HepG2 (cell line): ENCODE results near the gene HES6. TPM values are rescaled to one million over a fixed set of nuclear protein-coding genes. Genes with fewer than 3 reads are reported as not detected.
A peak's percentile ranks its signal among the peaks of the same experiment; 100 is the strongest.

Experiments
- CREM ChIP-seq, 2 experiments: sonication (generic) in 1 of 2; formaldehyde crosslinking in 1 of 2; IDR thresholded peaks; 2 replicates each; pipeline versions ENCODE4 v1.4.0 to v1.6.1; 2016 to 2020; ENCODE audit warnings: antibody characterized with exemption in 1 of 2, mild to moderate bottlenecking in 1 of 2, missing genetic modification reagents in 1 of 2
- DZIP1 ChIP-seq: sonication (generic); formaldehyde crosslinking; IDR thresholded peaks from 2 replicates; pipeline ENCODE4 v1.5.0; 2020; ENCODE audit warnings: mild to moderate bottlenecking, missing genetic modification reagents
- ETV6 ChIP-seq: sonication (generic); formaldehyde crosslinking; conservative IDR thresholded peaks from 2 replicates; pipeline ENCODE4 v1.4.0; 2020; ENCODE audit warnings: missing genetic modification reagents
- FOXO4 ChIP-seq: sonication (generic); formaldehyde crosslinking; conservative IDR thresholded peaks from 2 replicates; pipeline ENCODE4 v1.8.1; 2023; ENCODE audit warnings: missing genetic modification reagents
- HDAC2 ChIP-seq: sonication (generic); formaldehyde crosslinking; IDR thresholded peaks from 2 replicates; pipeline ENCODE4 v1.4.0; 2020; ENCODE audit warnings: missing genetic modification reagents
- KAT8 ChIP-seq: IDR thresholded peaks from 2 replicates; pipeline ENCODE4 v1.6.1; 2016; ENCODE audit warnings: missing genetic modification reagents, missing compliant biosample characterization
- KDM5B ChIP-seq: sonication (generic); formaldehyde crosslinking; IDR thresholded peaks from 2 replicates; pipeline ENCODE4 v1.4.0; 2020; ENCODE audit warnings: missing genetic modification reagents, mild to moderate bottlenecking, borderline replicate concordance
- LCORL ChIP-seq, 2 experiments: fragments of 450-650 bp in 1 of 2; sonication (generic) in 1 of 2; formaldehyde crosslinking in 1 of 2; IDR thresholded peaks; 2 replicates each; pipeline versions ENCODE4 v1.5.0 to v1.6.1; 2017 to 2020; ENCODE audit warnings: antibody characterized with exemption in 1 of 2, missing genetic modification reagents in 1 of 2
- NKX3-1 ChIP-seq: sonication (generic); formaldehyde crosslinking; IDR thresholded peaks from 2 replicates; pipeline ENCODE4 v1.5.0; 2020; ENCODE audit warnings: missing genetic modification reagents
- XRCC5 ChIP-seq: fragments of 200-400 bp; formaldehyde crosslinking; optimal IDR thresholded peaks from 2 replicates; pipeline ENCODE3; 2017; ENCODE audit warnings: mild to moderate bottlenecking, low read length
- YEATS2 ChIP-seq: sonication (generic); formaldehyde crosslinking; IDR thresholded peaks from 2 replicates; pipeline ENCODE4 v1.4.0; 2020; ENCODE audit warnings: missing genetic modification reagents, borderline replicate concordance
- ZGPAT ChIP-seq: IDR thresholded peaks from 2 replicates; pipeline ENCODE4 v1.6.1; 2016; ENCODE audit warnings: mild to moderate bottlenecking
- ZNF230 ChIP-seq: sonication (generic); formaldehyde crosslinking; IDR thresholded peaks from 2 replicates; pipeline ENCODE4 v1.4.0; 2020; ENCODE audit warnings: mild to moderate bottlenecking, missing genetic modification reagents
- ZNF430 ChIP-seq: sonication (generic); formaldehyde crosslinking; IDR thresholded peaks from 2 replicates; pipeline ENCODE4 v1.9.0; 2021; ENCODE audit warnings: mild to moderate bottlenecking, missing genetic modification reagents
- polyA plus RNA-seq, 8 experiments: library from polyadenylated mRNA; depleted of rRNA in 3 of 8; stranded (reverse) in 7 of 8; unstranded in 1 of 8; fragments of >200 nt; fragmentation: Illumina TruSeq in 4 of 8; extraction: Trizol in 4 of 8; gene quantifications; 2 replicates each; pipeline versions ENCODE4 v1.2.1 to v1.2.3, GENCODE V29; 2011 to 2016; ENCODE audit warnings: low read depth in 4 of 8, missing spikeins in 1 of 8, mixed read lengths in 1 of 8; ENCODE audit not compliant: insufficient read depth in 1 of 8
- total RNA-seq, 5 experiments: library from RNA; depleted of rRNA; stranded (reverse); fragments of >200 nt; fragmentation: Illumina TruSeq; extraction: Trizol; gene quantifications; 2 replicates each; pipeline ENCODE4 v1.2.3, GENCODE V29; 2016; ENCODE audit warnings: low read depth in 1 of 5
- TF ChIP-seq, protein P1 (sequence below): sonication (generic); formaldehyde crosslinking; IDR thresholded peaks from 2 replicates; pipeline ENCODE4 v1.5.0; 2020; ENCODE audit warnings: mild to moderate bottlenecking, missing genetic modification reagents
- TF ChIP-seq, protein P2 (sequence below): sonication (generic); formaldehyde crosslinking; IDR thresholded peaks from 2 replicates; pipeline ENCODE4 v1.4.0; 2020; ENCODE audit warnings: mild to moderate bottlenecking, missing genetic modification reagents
- TF ChIP-seq, protein P3 (sequence below): sonication (generic); formaldehyde crosslinking; IDR thresholded peaks from 2 replicates; pipeline ENCODE4 v1.4.0; 2020; ENCODE audit warnings: missing genetic modification reagents

The HES6 gene
- total and polyA plus RNA-seq, 2 of the 13 experiments (the other 11 are each of a cell fraction or from before 2014, with no cell fraction given) = 19.5 to 82.8 TPM

DNA sequence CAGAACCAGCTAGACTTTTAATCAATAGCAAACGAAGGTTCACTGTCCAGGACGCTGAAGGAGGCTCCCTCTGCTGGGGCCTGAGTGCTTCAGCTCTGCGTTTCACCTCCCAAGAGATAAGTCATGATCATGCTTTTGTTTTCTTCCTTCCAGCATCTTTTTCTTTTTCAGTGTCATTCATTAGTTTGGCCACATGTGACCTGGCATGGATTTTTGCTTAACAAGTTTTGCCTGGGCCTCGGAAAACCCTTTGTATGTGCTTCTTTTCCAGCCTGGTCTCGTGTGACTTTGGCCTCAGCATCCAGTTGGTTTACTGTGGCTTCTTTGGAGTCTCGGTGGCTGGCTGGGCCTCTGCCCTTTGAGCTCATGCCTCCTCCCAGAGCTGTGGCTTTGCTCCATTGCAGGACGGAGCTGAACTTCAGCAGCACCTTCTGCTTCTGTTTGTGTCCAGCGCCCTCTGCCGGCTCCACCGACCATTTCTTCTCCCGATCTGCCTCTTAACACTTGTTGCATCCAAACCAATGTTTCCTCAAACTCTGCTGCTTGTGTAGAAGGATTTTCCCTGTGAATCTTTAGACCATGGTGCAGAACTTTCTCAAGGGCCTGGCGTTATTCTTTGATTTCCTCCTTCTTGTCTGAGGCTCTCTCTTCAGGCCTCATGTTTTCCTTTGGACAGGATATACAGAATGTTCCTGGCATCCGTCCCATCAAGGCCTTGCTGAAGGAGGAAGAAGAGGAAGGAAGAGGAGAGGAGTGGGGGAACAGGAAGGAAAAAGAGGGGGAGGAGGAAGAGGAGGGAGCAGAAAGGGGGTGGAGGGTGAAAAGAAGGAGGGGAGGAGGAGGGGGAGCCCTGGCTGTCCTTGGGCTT lies 23.6 kb upstream of the HES6 start (continued):
- TF ChIP-seq ZGPAT (CRISPR knock-in tag) (peak; percentile 67; the same call in 1 of the 2 replicates), KAT8 (CRISPR knock-in tag) (peak; percentile 80), KDM5B (CRISPR knock-in tag) (no peak), XRCC5 (peak; percentile 94), HDAC2 (peak; percentile 69; the same call in 1 of the 2 replicates), ETV6 (CRISPR knock-in tag) (0 out of 2 replicates have a peak, but pooled peaks have one; percentile 18), LCORL (IDR thresholded peaks at IDR 0.05) (no peak), LCORL (CRISPR knock-in tag; IDR thresholded peaks at IDR 0.05) (peak; percentile 78; the same call in 1 of the 2 replicates), FOXO4 (no peak), DZIP1 (CRISPR knock-in tag) (no peak), NKX3-1 (CRISPR knock-in tag) (peak; percentile 71; the same call in 1 of the 2 replicates), CREM (IDR thresholded peaks at IDR 0.05) (peak; percentile 42; the same call in 1 of the 2 replicates), CREM (CRISPR knock-in tag; IDR thresholded peaks at IDR 0.05) (no peak), YEATS2 (CRISPR knock-in tag) (no peak; the same call in 1 of the 2 replicates), ZNF230 (CRISPR knock-in tag) (peak; percentile 77; the same call in 1 of the 2 replicates), ZNF430 (peak; percentile 77)
- TF ChIP-seq, protein P1, sequence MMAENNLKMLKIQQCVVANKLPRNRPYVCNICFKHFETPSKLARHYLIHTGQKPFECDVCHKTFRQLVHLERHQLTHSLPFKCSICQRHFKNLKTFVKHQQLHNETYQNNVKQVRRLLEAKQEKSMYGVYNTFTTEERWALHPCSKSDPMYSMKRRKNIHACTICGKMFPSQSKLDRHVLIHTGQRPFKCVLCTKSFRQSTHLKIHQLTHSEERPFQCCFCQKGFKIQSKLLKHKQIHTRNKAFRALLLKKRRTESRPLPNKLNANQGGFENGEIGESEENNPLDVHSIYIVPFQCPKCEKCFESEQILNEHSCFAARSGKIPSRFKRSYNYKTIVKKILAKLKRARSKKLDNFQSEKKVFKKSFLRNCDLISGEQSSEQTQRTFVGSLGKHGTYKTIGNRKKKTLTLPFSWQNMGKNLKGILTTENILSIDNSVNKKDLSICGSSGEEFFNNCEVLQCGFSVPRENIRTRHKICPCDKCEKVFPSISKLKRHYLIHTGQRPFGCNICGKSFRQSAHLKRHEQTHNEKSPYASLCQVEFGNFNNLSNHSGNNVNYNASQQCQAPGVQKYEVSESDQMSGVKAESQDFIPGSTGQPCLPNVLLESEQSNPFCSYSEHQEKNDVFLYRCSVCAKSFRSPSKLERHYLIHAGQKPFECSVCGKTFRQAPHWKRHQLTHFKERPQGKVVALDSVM (CRISPR knock-in tag) = peak; percentile 78
- TF ChIP-seq, protein P2, sequence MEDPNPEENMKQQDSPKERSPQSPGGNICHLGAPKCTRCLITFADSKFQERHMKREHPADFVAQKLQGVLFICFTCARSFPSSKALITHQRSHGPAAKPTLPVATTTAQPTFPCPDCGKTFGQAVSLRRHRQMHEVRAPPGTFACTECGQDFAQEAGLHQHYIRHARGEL (CRISPR knock-in tag) = no peak
- TF ChIP-seq, protein P3, sequence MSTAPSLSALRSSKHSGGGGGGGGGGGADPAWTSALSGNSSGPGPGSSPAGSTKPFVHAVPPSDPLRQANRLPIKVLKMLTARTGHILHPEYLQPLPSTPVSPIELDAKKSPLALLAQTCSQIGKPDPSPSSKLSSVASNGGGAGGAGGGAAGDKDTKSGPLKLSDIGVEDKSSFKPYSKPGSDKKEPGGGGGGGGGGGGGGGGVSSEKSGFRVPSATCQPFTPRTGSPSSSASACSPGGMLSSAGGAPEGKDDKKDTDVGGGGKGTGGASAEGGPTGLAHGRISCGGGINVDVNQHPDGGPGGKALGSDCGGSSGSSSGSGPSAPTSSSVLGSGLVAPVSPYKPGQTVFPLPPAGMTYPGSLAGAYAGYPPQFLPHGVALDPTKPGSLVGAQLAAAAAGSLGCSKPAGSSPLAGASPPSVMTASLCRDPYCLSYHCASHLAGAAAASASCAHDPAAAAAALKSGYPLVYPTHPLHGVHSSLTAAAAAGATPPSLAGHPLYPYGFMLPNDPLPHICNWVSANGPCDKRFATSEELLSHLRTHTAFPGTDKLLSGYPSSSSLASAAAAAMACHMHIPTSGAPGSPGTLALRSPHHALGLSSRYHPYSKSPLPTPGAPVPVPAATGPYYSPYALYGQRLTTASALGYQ (CRISPR knock-in tag) = peak; percentile 82
